HepG2 (cell line): ENCODE results near the gene ZBTB43. TPM values are rescaled to one million over a fixed set of nuclear protein-coding genes. Genes with fewer than 3 reads are reported as not detected.

ENCODE experiments used
- CC2D1A ChIP-seq: sonication (generic); formaldehyde crosslinking; IDR thresholded peaks from 2 replicates; pipeline ENCODE4 v1.8.1; 2023; ENCODE audit warnings: mild to moderate bottlenecking, missing genetic modification reagents
- CERS6 ChIP-seq: sonication (generic); formaldehyde crosslinking; IDR thresholded peaks from 2 replicates; pipeline ENCODE4 v1.5.0; 2020; ENCODE audit warnings: missing genetic modification reagents
- ESRRA ChIP-seq: sonication (generic); formaldehyde crosslinking; IDR thresholded peaks from 2 replicates; pipeline ENCODE4 v1.5.1; 2020; ENCODE audit warnings: mild to moderate bottlenecking, low read depth, missing genetic modification reagents
- GMEB1 ChIP-seq: sonication (generic); formaldehyde crosslinking; IDR thresholded peaks from 2 replicates; pipeline ENCODE4 v1.5.1; 2020; ENCODE audit warnings: missing genetic modification reagents, mild to moderate bottlenecking, borderline replicate concordance
- JUND ChIP-seq: sonication (generic); formaldehyde crosslinking; IDR thresholded peaks from 2 replicates; pipeline ENCODE4 v1.8.0; 2022; ENCODE audit warnings: mild to moderate bottlenecking, missing genetic modification reagents
- KDM2A ChIP-seq: sonication (generic); formaldehyde crosslinking; IDR thresholded peaks from 2 replicates; pipeline ENCODE4 v1.4.0; 2020; ENCODE audit warnings: low read depth, missing genetic modification reagents, borderline replicate concordance
- MAX ChIP-seq: IDR thresholded peaks from 2 replicates; pipeline ENCODE4 v1.6.1; 2012; ENCODE audit warnings: inconsistent platforms
- MAZ ChIP-seq, 2 experiments: sonication (generic) in 1 of 2; formaldehyde crosslinking in 1 of 2; IDR thresholded peaks; 2 replicates each; pipeline versions ENCODE4 v1.5.0 to v1.6.1; 2012 to 2020; ENCODE audit warnings: low read depth in 2 of 2, mild to moderate bottlenecking in 2 of 2, borderline replicate concordance in 1 of 2, improper control_type of control experiment in 1 of 2, low read length in 1 of 2, missing genetic modification reagents in 1 of 2, moderate library complexity in 1 of 2
- MYPOP ChIP-seq: sonication (generic); formaldehyde crosslinking; IDR thresholded peaks from 2 replicates; pipeline ENCODE4 v1.8.1; 2023; ENCODE audit warnings: mild to moderate bottlenecking, moderate library complexity, missing genetic modification reagents
- PAXIP1 ChIP-seq: sonication (generic); formaldehyde crosslinking; conservative IDR thresholded peaks from 2 replicates; pipeline ENCODE4 v1.4.0; 2020; ENCODE audit warnings: mild to moderate bottlenecking, missing genetic modification reagents, moderate library complexity
- POLR2G ChIP-seq: fragments of 200-400 bp; formaldehyde crosslinking; IDR thresholded peaks from 2 replicates; pipeline ENCODE4 v1.6.1; 2018; ENCODE audit warnings: mild to moderate bottlenecking, low read depth, low read length, moderate library complexity
- RBM39 ChIP-seq: fragments of 200-400 bp; formaldehyde crosslinking; IDR thresholded peaks from one replicate; pipeline ENCODE4 v1.6.1; 2018; ENCODE audit warnings: antibody characterized with exemption, mild to moderate bottlenecking, low read depth, low read length; ENCODE audit not compliant: poor library complexity, severe bottlenecking
- RFX1 ChIP-seq: fragments of 450-650 bp; IDR thresholded peaks from 2 replicates; pipeline ENCODE4 v1.6.1; 2017
- SALL1 ChIP-seq: sonication (generic); formaldehyde crosslinking; IDR thresholded peaks from 2 replicates; pipeline ENCODE4 v1.8.0; 2022; ENCODE audit warnings: mild to moderate bottlenecking, missing genetic modification reagents
- SKI ChIP-seq: fragments of 450-650 bp; IDR thresholded peaks from one replicate; pipeline ENCODE4 v1.6.1; 2018; ENCODE audit warnings: mild to moderate bottlenecking; ENCODE audit not compliant: partially characterized antibody
- SP2 ChIP-seq: sonication (generic); formaldehyde crosslinking; IDR thresholded peaks from 2 replicates; pipeline ENCODE4 v1.5.1; 2020; ENCODE audit warnings: mild to moderate bottlenecking, missing genetic modification reagents
- TOPORS ChIP-seq: sonication (generic); formaldehyde crosslinking; IDR thresholded peaks from 2 replicates; pipeline ENCODE4 v1.8.0; 2023; ENCODE audit warnings: mild to moderate bottlenecking, missing genetic modification reagents
- ZKSCAN5 ChIP-seq: sonication (generic); formaldehyde crosslinking; IDR thresholded peaks from 2 replicates; pipeline ENCODE4 v1.5.1; 2020; ENCODE audit warnings: mild to moderate bottlenecking, missing genetic modification reagents
- ZNF224 ChIP-seq: sonication (generic); formaldehyde crosslinking; IDR thresholded peaks from 2 replicates; pipeline ENCODE4 v1.5.0; 2020; ENCODE audit warnings: mild to moderate bottlenecking, missing genetic modification reagents
- ZNF619 ChIP-seq: sonication (generic); formaldehyde crosslinking; IDR thresholded peaks from 2 replicates; pipeline ENCODE4 v1.4.0; 2020; ENCODE audit warnings: mild to moderate bottlenecking, missing genetic modification reagents
- ZNF674 ChIP-seq: sonication (generic); formaldehyde crosslinking; IDR thresholded peaks from 2 replicates; pipeline ENCODE4 v1.5.0; 2020; ENCODE audit warnings: low read depth, mild to moderate bottlenecking, missing genetic modification reagents
- ZNF713 ChIP-seq: sonication (generic); formaldehyde crosslinking; IDR thresholded peaks from 2 replicates; pipeline ENCODE4 v1.4.0; 2020; ENCODE audit warnings: mild to moderate bottlenecking, missing genetic modification reagents
- polyA plus RNA-seq, 8 experiments: library from polyadenylated mRNA; depleted of rRNA in 3 of 8; stranded (reverse) in 7 of 8; unstranded in 1 of 8; fragments of >200 nt; fragmentation: Illumina TruSeq in 4 of 8; extraction: Trizol in 4 of 8; gene quantifications; 2 replicates each; pipeline versions ENCODE4 v1.2.1 to v1.2.3, GENCODE V29; 2011 to 2016; ENCODE audit warnings: low read depth in 4 of 8, missing spikeins in 1 of 8, mixed read lengths in 1 of 8; ENCODE audit not compliant: insufficient read depth in 1 of 8
- total RNA-seq, 5 experiments: library from RNA; depleted of rRNA; stranded (reverse); fragments of >200 nt; fragmentation: Illumina TruSeq; extraction: Trizol; gene quantifications; 2 replicates each; pipeline ENCODE4 v1.2.3, GENCODE V29; 2016; ENCODE audit warnings: low read depth in 1 of 5

The ZBTB43 gene
- total and polyA plus RNA-seq, 2 of the 13 experiments (the other 11 are each of a cell fraction or from before 2014, with no cell fraction given), result 7.1 to 31.4 TPM

GRCh38 chr9:126805554-126806262 lies 868 bp downstream of the ZBTB43 start (continued):
- TF ChIP-seq MYPOP (CRISPR knock-in tag) (0 out of 2 replicates have a peak, but pooled peaks have one; percentile 32), ZNF713 (CRISPR knock-in tag) (no peak), RBM39 (no peak), JUND (peak; percentile 56; the same call in 1 of the 2 replicates), POLR2G (no peak), GMEB1 (CRISPR knock-in tag) (no peak), KDM2A (CRISPR knock-in tag) (no peak), PAXIP1 (CRISPR knock-in tag) (peak; percentile 32; the same call in 1 of the 2 replicates), ESRRA (CRISPR knock-in tag) (no peak), CC2D1A (CRISPR knock-in tag) (no peak), CERS6 (CRISPR knock-in tag) (no peak), ZNF674 (CRISPR knock-in tag) (no peak), RFX1 (no peak), SALL1 (CRISPR knock-in tag) (peak; percentile 30; the same call in 1 of the 2 replicates), ZKSCAN5 (no peak), MAZ (IDR thresholded peaks at IDR 0.05; ENCODE audit: borderline replicate concordance, low read depth, low read length) (peak; percentile 32; the same call in 1 of the 2 replicates), MAZ (CRISPR knock-in tag; IDR thresholded peaks at IDR 0.05; ENCODE audit: low read depth) (no peak), TOPORS (CRISPR knock-in tag) (no peak), SP2 (CRISPR knock-in tag) (no peak), ZNF619 (CRISPR knock-in tag) (0 out of 2 replicates have a peak, but pooled peaks have one; percentile 38), SKI (peak; percentile 14), MAX (peak; percentile 38; the same call in 1 of the 2 replicates), ZNF224 (CRISPR knock-in tag) (no peak)
